OCI-LY1 (cell line): ENCODE data around the gene CACNA2D3.

Experiments used
- H2AFZ ChIP-seq: fragments of 200-600 bp; sonication (generic), shearing (Covaris generic); 2 replicates; pipeline ENCODE4 v1.6.0; 2014; ENCODE audit warnings: antibody characterized with exemption, mild to moderate bottlenecking, low read length
- H3F3A ChIP-seq: fragments of 200-600 bp; sonication (generic), shearing (Covaris generic); 2 replicates; pipeline ENCODE4 v1.6.0; 2014; ENCODE audit warnings: mild to moderate bottlenecking, antibody characterized with exemption, low read length, moderate library complexity; ENCODE audit not compliant: insufficient read depth
- H3K27ac ChIP-seq: fragments of 200-600 bp; sonication (generic); 2 replicates; pipeline ENCODE4 v1.5.1; 2014; ENCODE audit warnings: low read length, mixed run types, mild to moderate bottlenecking, low read depth; ENCODE audit not compliant: poor library complexity, severe bottlenecking
- H3K27me3 ChIP-seq: fragments of 200-600 bp; sonication (generic); 2 replicates; pipeline ENCODE4 v1.6.0; 2014; ENCODE audit warnings: antibody characterized with exemption, mild to moderate bottlenecking, low read length, moderate library complexity; ENCODE audit not compliant: insufficient read depth
- H3K36me3 ChIP-seq: fragments of 200-600 bp; sonication (generic); 2 replicates; pipeline ENCODE4 v1.6.1; 2014; ENCODE audit warnings: mild to moderate bottlenecking, antibody characterized with exemption, low read length, moderate library complexity, mixed read lengths; ENCODE audit not compliant: insufficient read depth
- H3K4me1 ChIP-seq: fragments of 200-600 bp; sonication (generic); 2 replicates; pipeline ENCODE4 v1.5.1; 2014; ENCODE audit warnings: mild to moderate bottlenecking, low read length, moderate library complexity; ENCODE audit not compliant: insufficient read depth, severe bottlenecking
- H3K4me2 ChIP-seq: fragments of 200-600 bp; sonication (generic), shearing (Covaris generic); 2 replicates; pipeline ENCODE4 v1.6.1; 2014; ENCODE audit warnings: low read length
- H3K4me3 ChIP-seq: fragments of 200-600 bp; sonication (generic); 2 replicates; pipeline ENCODE4 v1.5.1; 2014; ENCODE audit warnings: low read length, low read depth, mild to moderate bottlenecking, mixed read lengths; ENCODE audit not compliant: poor library complexity, severe bottlenecking
- H3K79me2 ChIP-seq: fragments of 200-600 bp; shearing (Covaris generic); 2 replicates; pipeline ENCODE4 v1.6.1; 2016; ENCODE audit warnings: mixed run types, low read length, mixed read lengths; ENCODE audit not compliant: insufficient read depth
- H3K9ac ChIP-seq: fragments of 200-600 bp; sonication (generic), shearing (Covaris generic); 2 replicates; pipeline ENCODE4 v1.6.1; 2014; ENCODE audit warnings: mild to moderate bottlenecking, low read length, mixed read lengths
- H3K9me2 ChIP-seq: fragments of 200-600 bp; sonication (generic), shearing (Covaris generic); 2 replicates; pipeline ENCODE4 v1.6.1; 2014; ENCODE audit warnings: low read depth, mild to moderate bottlenecking, low read length, mixed read lengths
- H3K9me3 ChIP-seq: fragments of 200-600 bp; shearing (Covaris generic); 2 replicates; pipeline ENCODE4 v1.6.1; 2014; ENCODE audit warnings: low read length, mixed read lengths
- H4K20me1 ChIP-seq: fragments of 200-600 bp; sonication (generic), shearing (Covaris generic); 2 replicates; pipeline ENCODE4 v1.6.0; 2016; ENCODE audit warnings: mild to moderate bottlenecking, low read length; ENCODE audit not compliant: insufficient read depth
- CTCF ChIP-seq: fragments of 200-600 bp; sonication (generic), shearing (Covaris generic); IDR thresholded peaks from 2 replicates; pipeline ENCODE4 v1.5.1; 2017; ENCODE audit warnings: mild to moderate bottlenecking, antibody characterized with exemption, low read length, moderate library complexity, mixed read lengths
- EZH2 ChIP-seq: fragments of 200-600 bp; sonication (generic), shearing (Covaris generic); IDR thresholded peaks from 2 replicates; pipeline ENCODE4 v1.8.0; 2017; ENCODE audit warnings: borderline replicate concordance, mixed run types, mild to moderate bottlenecking, antibody characterized with exemption, low read length, moderate library complexity, mixed read lengths

Gene CACNA2D3

GRCh38 chr3:54123776-54124196 is 1.4 kb downstream of the CACNA2D3 start:
- Histone ChIP-seq H4K20me1 (no peaks in the 10 kb centered on the region), H3K9ac (no peak overlapping the region), H3K9me3 (no peaks in the 10 kb centered on the region), H3F3A (no peaks in the 10 kb centered on the region), H3K27ac (no peak overlapping the region), H3K79me2 (no peaks in the 10 kb centered on the region), H3K27me3 (no peaks in the 10 kb centered on the region), H3K36me3 (no peaks in the 10 kb centered on the region), H2AFZ (no peak overlapping the region), H3K4me2 (no peak overlapping the region), H3K4me1 (no peaks in the 10 kb centered on the region), H3K9me2 (no peaks in the 10 kb centered on the region), H3K4me3 (no peak overlapping the region)
- TF ChIP-seq EZH2: no peak
- TF ChIP-seq CTCF: no peak

- H3K9me3 ChIP-seq: no peaks in the 10 kb centered on the region
- H3K36me3 ChIP-seq: no peaks in the 10 kb centered on the region
- no peak overlapping the region for H2AFZ ChIP-seq
- no peaks in the 10 kb centered on the region for H3F3A ChIP-seq
- no peak overlapping the region for H3K27ac ChIP-seq
- TF ChIP-seq EZH2: no peak
- TF ChIP-seq CTCF: no peak
- H3K9ac ChIP-seq: no peak overlapping the region
- no peak overlapping the region for H3K4me3 ChIP-seq
- H3K4me2 ChIP-seq: no peak overlapping the region
- no peaks in the 10 kb centered on the region for H3K79me2 ChIP-seq
- H3K4me1 ChIP-seq: no peaks in the 10 kb centered on the region
- H4K20me1 ChIP-seq: no peaks in the 10 kb centered on the region
- H3K9me2 ChIP-seq: no peaks in the 10 kb centered on the region
- H3K27me3 ChIP-seq: no peaks in the 10 kb centered on the region
Measured at GRCh38 chr3:54125300-54125699, 2.9 kb downstream of the CACNA2D3 start.

- Histone ChIP-seq H3K9me3 (no peaks in the 10 kb centered on the region), H3K27me3 (no peaks in the 10 kb centered on the region)
Measured at GRCh38 chr3:54126551-54126950, 4.2 kb downstream of the CACNA2D3 start.

More at GRCh38 chr3:54126551-54126950, 4.2 kb downstream of the CACNA2D3 start:
- Histone ChIP-seq H3K36me3 (no peaks in the 10 kb centered on the region), H4K20me1 (no peaks in the 10 kb centered on the region), H3K9me2 (no peaks in the 10 kb centered on the region), H3K9ac (no peak overlapping the region), H3F3A (no peaks in the 10 kb centered on the region), H3K4me2 (no peak overlapping the region), H3K27ac (no peak overlapping the region), H3K79me2 (no peaks in the 10 kb centered on the region), H3K4me3 (no peak overlapping the region), H3K4me1 (no peaks in the 10 kb centered on the region), H2AFZ (no peak overlapping the region)
- TF ChIP-seq EZH2 (no peak), CTCF (no peak)
